Measurements from ENCODE around the gene CELA2A.

DNA sequence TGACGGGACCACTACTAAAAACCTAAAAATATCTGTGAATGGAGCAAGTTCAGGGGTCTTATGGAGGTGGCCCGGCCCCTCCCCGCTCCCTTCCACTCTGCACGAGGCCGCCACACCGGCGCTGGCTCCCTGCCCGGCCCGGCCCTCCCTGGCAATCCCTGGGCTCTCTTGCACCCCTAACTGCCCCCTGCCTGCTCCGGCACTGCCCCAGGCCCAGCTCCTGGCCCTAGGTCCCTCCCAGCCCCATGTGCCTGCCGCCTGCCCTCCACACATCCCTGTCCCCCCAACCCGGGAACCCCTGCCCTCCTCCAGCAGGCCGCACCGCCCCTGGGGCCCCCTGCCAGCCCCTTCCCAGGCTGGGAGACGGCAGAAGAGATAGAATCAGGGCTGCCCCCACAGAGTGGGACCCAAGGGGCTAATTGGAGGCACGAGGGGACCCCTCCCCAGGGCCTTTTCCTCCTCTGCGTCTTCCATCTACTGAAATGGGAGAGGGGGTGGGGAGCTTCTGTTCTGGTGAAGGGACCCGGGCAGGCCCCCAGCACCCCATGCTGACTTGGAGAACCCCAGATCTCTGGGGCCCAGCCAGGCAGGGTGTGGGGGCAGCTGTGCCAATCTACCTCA lies 27.6 kb upstream of the CELA2A start:
- TF ChIP-seq, protein P1, sequence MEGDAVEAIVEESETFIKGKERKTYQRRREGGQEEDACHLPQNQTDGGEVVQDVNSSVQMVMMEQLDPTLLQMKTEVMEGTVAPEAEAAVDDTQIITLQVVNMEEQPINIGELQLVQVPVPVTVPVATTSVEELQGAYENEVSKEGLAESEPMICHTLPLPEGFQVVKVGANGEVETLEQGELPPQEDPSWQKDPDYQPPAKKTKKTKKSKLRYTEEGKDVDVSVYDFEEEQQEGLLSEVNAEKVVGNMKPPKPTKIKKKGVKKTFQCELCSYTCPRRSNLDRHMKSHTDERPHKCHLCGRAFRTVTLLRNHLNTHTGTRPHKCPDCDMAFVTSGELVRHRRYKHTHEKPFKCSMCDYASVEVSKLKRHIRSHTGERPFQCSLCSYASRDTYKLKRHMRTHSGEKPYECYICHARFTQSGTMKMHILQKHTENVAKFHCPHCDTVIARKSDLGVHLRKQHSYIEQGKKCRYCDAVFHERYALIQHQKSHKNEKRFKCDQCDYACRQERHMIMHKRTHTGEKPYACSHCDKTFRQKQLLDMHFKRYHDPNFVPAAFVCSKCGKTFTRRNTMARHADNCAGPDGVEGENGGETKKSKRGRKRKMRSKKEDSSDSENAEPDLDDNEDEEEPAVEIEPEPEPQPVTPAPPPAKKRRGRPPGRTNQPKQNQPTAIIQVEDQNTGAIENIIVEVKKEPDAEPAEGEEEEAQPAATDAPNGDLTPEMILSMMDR (conservative IDR thresholded peaks at IDR 0.05 in 1 of 2, IDR thresholded peaks at IDR 0.05 in 1 of 2; ENCODE audit: low read depth in 1 of 2, low read length in 2 of 2) = no peak
- no peak for TF ChIP-seq EZH2 (IDR thresholded peaks at IDR 0.05; ENCODE audit: low read length, missing control alignments)
